Thyroid gland (tissue), 4 donors: ENCODE measurements around the gene MED29. TPM values are rescaled to one million over a fixed set of nuclear protein-coding genes. Genes with fewer than 3 reads are reported as not detected.

Experiments
- DNase-seq, 2 donors: peaks; one replicate each; pipeline ENCODE4 v3.0.0-alpha.2; 2019
- H3K27ac ChIP-seq, 3 donors: fragments of 200-600 bp; sonication (generic); 1 replicate in 2 of 3; 2 replicates in 1 of 3; pipeline ENCODE4 v1.5.1; 2016 to 2019; ENCODE audit warnings: mild to moderate bottlenecking in 1 of 3, moderate library complexity in 1 of 3
- H3K27me3 ChIP-seq: fragments of 200-600 bp; sonication (generic); one replicate; pipeline ENCODE4 v1.5.1; 2019
- H3K36me3 ChIP-seq, 2 donors: fragments of 200-600 bp; sonication (generic); one replicate each; pipeline ENCODE4 v1.5.1; 2016 to 2019
- H3K4me1 ChIP-seq, 2 donors: fragments of 200-600 bp; sonication (generic); one replicate each; pipeline ENCODE4 v1.5.1; 2017 to 2019
- H3K4me3 ChIP-seq, 3 donors: fragments of 200-600 bp; sonication (generic); replicated peaks in 1 of 3; 1 replicate in 2 of 3; 2 replicates in 1 of 3; pipeline ENCODE4 v1.5.1; 2016; ENCODE audit warnings: mild to moderate bottlenecking in 1 of 3
- H3K9me3 ChIP-seq: fragments of 200-600 bp; sonication (generic); one replicate; pipeline ENCODE4 v1.5.1; 2017
- POLR2A ChIP-seq, 2 donors: fragments of 450-650 bp; IDR thresholded peaks; one replicate each; pipeline ENCODE4 v1.6.1; 2017; ENCODE audit warnings: antibody characterized with exemption in 2 of 2, mild to moderate bottlenecking in 2 of 2, moderate library complexity in 1 of 2
- WGBS, 2 donors: methylation state at CpG; one replicate each; pipeline ENCODE4 v1.1.5; 2017; 5-methylcytosine and 5-hydroxymethylcytosine counted together
- intact Hi-C: fragments of 100-400 bp; cut with DNase I; formaldehyde crosslinking; loops from one replicate; pipeline ENCODE4 v1.15.1; 2023
- total RNA-seq, 4 donors: library from RNA; depleted of rRNA; stranded (reverse); fragments of >200 nt; gene quantifications; one replicate each; pipeline ENCODE4 v1.2.3, GENCODE V29; 2016
- TF ChIP-seq, protein P1 (sequence below), 6 experiments: fragments of 200-600 bp in 3 of 6; fragments of 450-650 bp in 3 of 6; sonication (generic) in 3 of 6; IDR thresholded peaks; one replicate each; pipeline ENCODE4 v1.5.1; 2016 to 2019; ENCODE audit warnings: antibody characterized with exemption in 6 of 6, mild to moderate bottlenecking in 2 of 6, inconsistent platforms in 1 of 6, moderate library complexity in 1 of 6

Gene MED29
- total RNA-seq, 4 donors from 2014 or later, result 44.3 to 77.5 (median 63.4) TPM

DNA sequence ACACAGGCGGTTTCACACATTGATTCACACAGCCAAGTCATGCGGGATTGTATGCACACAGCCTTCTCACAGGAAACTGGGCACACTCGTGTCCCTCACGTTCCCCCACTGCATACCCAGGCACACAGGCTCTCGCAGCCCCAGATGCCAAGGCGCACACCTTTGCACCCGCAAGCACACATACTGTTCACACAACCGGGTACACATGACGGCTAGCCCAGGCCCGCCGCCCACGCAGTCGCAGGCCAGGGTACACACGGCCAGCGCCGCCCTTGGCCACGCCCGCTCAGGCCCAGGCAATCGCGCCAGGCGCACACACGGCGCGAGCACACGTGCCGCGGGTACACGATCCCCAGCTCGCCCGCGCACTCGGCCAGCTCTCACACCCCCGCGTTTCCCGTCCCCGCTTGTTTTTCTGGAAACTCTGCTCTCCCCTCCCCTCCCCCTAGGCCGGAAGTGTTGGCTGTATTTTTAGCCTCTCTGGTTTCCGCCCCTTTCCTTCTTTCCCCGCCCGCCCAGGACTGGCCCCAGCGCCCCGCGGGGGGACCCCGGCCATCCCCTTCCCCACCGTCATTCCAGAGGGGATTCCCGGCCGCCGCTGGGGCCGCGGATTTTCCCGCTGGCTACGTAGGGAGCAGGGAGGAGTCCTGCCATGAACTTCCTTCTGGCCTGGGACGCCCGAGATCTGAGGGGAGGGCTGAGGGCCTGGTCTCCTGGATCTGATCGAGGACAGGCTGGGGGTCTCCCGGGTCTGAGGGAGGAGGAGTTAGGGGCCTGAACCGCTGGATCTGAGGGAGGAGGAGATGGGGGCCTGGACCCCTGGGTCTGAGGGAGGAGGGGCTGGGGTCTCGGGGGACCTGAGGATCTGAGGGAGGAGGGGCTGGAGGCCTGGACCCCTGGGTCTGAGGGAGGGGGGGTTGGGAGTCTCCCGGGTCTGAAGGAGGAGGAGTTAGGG lies 11.4 kb downstream of the MED29 start:
- TF ChIP-seq POLR2A (IDR thresholded peaks at IDR 0.05), result peak; percentile 62 to 68
- TF ChIP-seq, protein P1, sequence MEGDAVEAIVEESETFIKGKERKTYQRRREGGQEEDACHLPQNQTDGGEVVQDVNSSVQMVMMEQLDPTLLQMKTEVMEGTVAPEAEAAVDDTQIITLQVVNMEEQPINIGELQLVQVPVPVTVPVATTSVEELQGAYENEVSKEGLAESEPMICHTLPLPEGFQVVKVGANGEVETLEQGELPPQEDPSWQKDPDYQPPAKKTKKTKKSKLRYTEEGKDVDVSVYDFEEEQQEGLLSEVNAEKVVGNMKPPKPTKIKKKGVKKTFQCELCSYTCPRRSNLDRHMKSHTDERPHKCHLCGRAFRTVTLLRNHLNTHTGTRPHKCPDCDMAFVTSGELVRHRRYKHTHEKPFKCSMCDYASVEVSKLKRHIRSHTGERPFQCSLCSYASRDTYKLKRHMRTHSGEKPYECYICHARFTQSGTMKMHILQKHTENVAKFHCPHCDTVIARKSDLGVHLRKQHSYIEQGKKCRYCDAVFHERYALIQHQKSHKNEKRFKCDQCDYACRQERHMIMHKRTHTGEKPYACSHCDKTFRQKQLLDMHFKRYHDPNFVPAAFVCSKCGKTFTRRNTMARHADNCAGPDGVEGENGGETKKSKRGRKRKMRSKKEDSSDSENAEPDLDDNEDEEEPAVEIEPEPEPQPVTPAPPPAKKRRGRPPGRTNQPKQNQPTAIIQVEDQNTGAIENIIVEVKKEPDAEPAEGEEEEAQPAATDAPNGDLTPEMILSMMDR (IDR thresholded peaks at IDR 0.05), result no peak
- intact Hi-C loops, result no loop called here

DNA sequence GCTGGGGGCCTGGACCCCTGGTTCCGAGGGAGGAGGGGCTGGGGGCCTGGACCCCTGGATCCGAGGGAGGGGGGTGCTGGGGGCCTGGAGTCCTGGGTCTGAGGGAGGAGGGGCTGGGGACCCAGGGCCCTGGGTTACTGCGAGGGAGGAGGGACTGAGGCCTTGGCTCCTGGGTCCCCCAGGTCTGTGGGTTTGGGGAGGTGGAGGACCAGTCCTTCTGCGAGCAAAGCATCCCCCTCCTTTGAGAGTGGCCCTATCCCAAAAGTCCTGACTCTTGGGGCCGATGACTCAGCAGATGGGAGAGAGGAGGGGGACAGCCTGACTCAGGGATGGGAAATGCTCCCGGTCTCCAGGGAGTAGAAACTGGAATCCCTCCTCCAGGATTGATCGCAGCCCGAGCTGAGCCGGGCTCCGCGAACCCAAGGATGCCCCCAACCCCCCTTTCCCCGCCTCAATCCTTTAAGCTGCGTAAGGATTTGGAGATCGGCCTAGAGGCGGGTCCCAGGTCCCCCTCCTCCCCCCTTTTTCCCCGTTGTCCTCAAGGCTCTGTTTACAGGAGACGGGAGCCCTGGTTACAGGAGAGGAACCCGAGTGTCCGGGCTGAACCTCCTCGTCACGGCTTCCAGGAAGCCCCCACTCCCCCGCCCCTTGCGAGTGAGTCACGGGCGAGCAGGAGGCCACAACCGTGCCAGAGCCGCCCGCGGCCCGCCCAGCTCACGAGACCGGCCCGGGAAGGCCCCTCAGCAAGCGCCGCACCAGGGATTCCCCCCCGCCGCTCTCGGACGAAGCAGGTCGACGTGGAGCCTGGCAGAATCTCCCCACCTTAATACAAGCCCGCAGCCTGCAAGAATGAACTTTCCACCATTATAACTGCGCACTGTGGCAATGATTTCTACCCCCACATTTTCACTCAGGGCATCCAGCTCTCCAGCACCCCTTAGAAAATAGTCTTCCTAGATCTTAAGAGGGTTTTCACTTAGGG lies 12.4 kb downstream of the MED29 start:
- TF ChIP-seq, protein P1 (IDR thresholded peaks at IDR 0.05), result no peak
- peak; percentile 76 to 85 for TF ChIP-seq POLR2A (IDR thresholded peaks at IDR 0.05)
- DNase-seq, result peak; percentile 99
- 5 to 6% methylated on average over 14 of the region's 43 CpGs for WGBS, 2 donors
- H3K27ac ChIP-seq, result peak overlapping the region; percentile 99 to 100 (median 100)
- H3K9me3 ChIP-seq, result no peaks in the 10 kb centered on the region
- peak overlapping the region in 2 of 3 donors; percentile 48 to 58 for H3K4me3 ChIP-seq
- peaks cover 11 to 19% of the 10 kb centered on the region in 2 donors for H3K36me3 ChIP-seq
- H3K4me1 ChIP-seq, result peaks cover 38 to 61% of the 10 kb centered on the region in 2 donors
- intact Hi-C loops, result no loop called here
- no peaks in the 10 kb centered on the region for H3K27me3 ChIP-seq

More for the DNA sequence above, 11.4 kb downstream of the MED29 start:
- H3K36me3 ChIP-seq, result peaks cover 1 to 9% of the 10 kb centered on the region in 2 donors
- 3 to 7% methylated on average over 29 to 51 of the region's 59 CpGs for WGBS, 2 donors
- peak; percentile 94 to 95 for DNase-seq
- peaks cover 38 to 71% of the 10 kb centered on the region in 2 donors for H3K4me1 ChIP-seq
- peak overlapping the region; percentile 99 to 100 (median 100) for H3K27ac ChIP-seq
- H3K4me3 ChIP-seq, result peak overlapping the region in 2 of 3 donors; percentile 48 to 58
- H3K27me3 ChIP-seq, result no peaks in the 10 kb centered on the region
- no peaks in the 10 kb centered on the region for H3K9me3 ChIP-seq

DNA sequence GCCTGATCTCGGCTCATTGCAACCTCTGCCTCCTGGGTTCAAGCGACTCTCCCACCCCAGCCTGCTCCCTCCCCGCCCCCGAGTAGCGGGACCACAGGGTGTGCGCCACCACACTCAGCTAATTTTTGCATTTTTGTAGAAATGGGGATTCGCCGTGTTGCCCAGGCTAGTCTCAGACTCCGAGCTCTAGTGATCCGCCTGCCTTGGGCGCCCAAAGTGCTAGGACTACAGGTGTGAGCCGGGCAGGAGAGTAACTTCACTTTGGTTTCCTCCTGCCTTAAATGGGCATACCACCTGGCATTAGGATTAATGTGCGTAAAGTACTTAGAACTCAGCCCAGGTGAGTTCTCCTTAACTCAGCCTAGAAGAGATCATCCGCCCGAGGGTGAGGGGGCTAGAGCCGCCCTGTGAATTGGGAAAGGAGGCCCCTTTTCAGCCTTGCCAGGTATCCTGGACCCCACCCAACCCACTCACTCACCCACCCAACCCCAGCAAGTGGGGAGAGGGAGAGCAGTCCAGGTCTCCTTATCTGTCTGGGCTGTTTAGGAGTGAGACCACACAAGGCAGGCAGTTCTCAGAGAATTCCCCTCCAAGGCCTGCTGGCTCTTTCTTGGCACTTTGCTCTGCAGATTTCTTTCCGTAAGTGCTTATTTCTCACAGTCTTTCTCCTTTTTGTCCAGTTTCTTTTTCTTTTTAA lies 14.2 kb downstream of the MED29 start:
- Histone ChIP-seq H3K27me3 (no peaks in the 10 kb centered on the region), H3K9me3 (no peaks in the 10 kb centered on the region), H3K36me3 (peaks cover 14 to 20% of the 10 kb centered on the region in 2 donors), H3K4me1 (peaks cover 44 to 49% of the 10 kb centered on the region in 2 donors), H3K4me3 (peak overlapping the region in 1 of 3 donors; percentile 1), H3K27ac (peak overlapping the region; percentile 95 to 100 (median 99))
- intact Hi-C loops, result no loop called here
- WGBS, 2 donors, result 89 to 92% methylated on average over 16 to 17 of the region's 17 CpGs
- no peak for DNase-seq
- TF ChIP-seq, protein P1 (IDR thresholded peaks at IDR 0.05), result no peak
- no peak for TF ChIP-seq POLR2A (IDR thresholded peaks at IDR 0.05)

DNA sequence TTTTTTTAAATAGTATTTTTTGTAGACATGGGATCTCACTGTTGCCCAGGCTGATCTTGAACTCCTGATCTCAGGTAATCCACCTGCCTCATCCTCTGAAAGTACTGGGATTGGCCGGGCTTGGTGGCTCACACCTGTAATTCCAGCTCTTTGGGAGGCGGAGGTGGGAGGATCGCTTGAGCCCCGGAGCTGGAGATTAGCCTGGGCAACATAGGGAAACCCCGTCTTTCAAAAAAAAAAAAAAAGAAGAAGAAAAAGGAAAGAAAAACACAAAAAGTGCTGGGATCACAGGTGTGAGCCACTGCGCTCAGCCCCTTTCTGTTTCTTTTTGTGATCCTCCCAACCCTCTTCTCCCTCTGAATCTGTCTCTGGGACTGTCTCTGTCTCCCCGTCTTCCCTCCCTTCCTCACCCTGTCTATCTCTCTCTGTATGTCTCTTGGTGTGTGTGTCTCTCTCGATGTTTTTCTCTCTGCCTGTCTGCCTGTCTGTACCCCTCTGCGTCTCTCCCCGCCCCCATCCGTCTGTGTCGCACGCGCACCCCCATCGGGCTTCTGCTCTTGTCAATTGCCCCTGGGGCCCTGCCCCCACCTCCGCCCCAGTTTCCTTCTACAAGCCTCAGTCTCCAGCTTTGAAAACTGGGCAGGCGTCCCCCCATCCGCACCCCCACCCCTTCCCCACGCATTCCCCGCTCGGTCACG lies 14.9 kb downstream of the MED29 start:
- TF ChIP-seq, protein P1 (IDR thresholded peaks at IDR 0.05), result no peak
- no peak for TF ChIP-seq POLR2A (IDR thresholded peaks at IDR 0.05)
- peak overlapping the region; percentile 95 to 100 (median 99) for H3K27ac ChIP-seq
- peaks cover 49 to 51% of the 10 kb centered on the region in 2 donors for H3K4me1 ChIP-seq
- H3K27me3 ChIP-seq, result no peaks in the 10 kb centered on the region
- no peaks in the 10 kb centered on the region for H3K9me3 ChIP-seq
- H3K4me3 ChIP-seq, result peak overlapping the region in 2 of 3 donors; percentile 8 to 92
- 20 to 24% methylated on average over 17 to 22 of the region's 22 CpGs for WGBS, 2 donors
- DNase-seq, result no peak
- H3K36me3 ChIP-seq, result peaks cover 14 to 20% of the 10 kb centered on the region in 2 donors
- intact Hi-C loops, result no loop called here
